Measurements from ENCODE around the gene RNU5B-1. TPM values are rescaled to one million over a fixed set of nuclear protein-coding genes. Genes with fewer than 3 reads are reported as not detected.

Gene RNU5B-1
- total and polyA plus RNA-seq, 7 donors = not detected

DNA sequence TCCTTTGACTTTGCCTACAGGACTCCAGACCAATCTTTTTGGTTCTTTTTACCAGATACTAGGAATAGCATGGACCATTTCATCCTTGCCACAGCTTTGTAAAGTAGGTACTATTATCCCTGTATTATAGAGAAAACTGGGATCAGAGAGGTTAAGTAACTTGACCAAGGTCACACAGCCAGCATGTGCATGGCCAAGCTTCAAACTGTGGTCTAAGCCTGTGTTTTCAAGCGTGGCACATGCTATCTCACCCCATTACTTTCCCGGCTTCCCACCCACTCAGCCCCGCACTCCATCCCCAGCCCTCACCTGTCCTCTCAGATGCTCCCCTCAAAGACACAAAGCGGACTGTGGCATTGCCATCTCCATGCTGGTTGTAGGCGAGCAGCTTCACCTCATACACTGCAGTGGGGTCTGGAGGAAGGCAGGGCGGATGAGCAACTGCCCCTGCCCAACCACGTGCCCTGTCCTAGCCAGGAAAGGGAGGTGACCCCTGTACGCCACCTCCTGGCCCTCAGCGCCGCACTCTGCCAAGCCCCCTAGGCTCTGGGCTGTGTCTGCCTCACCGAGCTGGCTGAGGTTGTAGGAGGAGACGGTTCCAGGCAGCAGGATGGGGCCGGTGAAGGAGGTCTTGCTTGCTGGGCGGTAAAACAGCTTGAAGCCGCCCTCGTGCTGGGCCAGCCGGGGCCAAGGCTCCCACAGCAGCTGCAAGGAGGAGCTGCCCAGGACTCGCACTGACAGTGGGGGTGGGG, 25.7 kb downstream of the RNU5B-1 start:
- no peaks in the 10 kb centered on the region for H3K9me3 ChIP-seq
- no peak overlapping the region for H3K4me3 ChIP-seq
- intact Hi-C loops (cut with DNase I) = no loop called here
- H3K36me3 ChIP-seq = no peaks in the 10 kb centered on the region
- no peak for TF ChIP-seq POLR2AphosphoS5 (IDR thresholded peaks at IDR 0.05)
- DNase-seq = no peak
- H3K4me1 ChIP-seq = no peaks in the 10 kb centered on the region
- WGBS, 2 donors = 89 to 90% methylated on average over 18 of the region's 18 CpGs
- no peaks in the 10 kb centered on the region for H3K27me3 ChIP-seq
- no peak overlapping the region for H3K27ac ChIP-seq

- H3K9me3 ChIP-seq = no peaks in the 10 kb centered on the region
- no peak for DNase-seq
Observed at GRCh38 chr15:65330934-65331645, 26.6 kb downstream of the RNU5B-1 start.

DNA sequence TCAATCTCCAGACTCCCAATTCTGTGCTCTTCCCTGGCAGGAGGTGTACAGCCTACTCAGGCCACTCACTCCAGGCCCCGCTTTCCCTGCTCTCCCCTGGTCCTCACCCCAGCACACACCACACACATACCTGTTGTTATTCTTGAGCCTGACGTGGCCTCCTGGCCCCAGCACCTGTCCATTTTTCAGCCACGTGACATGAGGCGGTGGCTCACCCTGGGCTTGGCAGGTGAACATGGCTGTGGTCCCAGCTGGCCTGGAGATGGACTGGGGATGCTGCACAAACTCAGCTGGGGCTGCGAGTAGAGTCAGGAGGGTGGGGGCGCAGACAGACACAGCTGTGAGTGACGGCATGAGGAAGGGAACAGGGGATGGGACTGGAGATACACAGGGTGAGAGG, 27.3 kb downstream of the RNU5B-1 start:
- H3K9me3 ChIP-seq = no peaks in the 10 kb centered on the region
- WGBS, 2 donors = 50 to 69% methylated on average over 7 of the region's 7 CpGs
- H3K4me1 ChIP-seq = no peaks in the 10 kb centered on the region
- H3K4me3 ChIP-seq = no peak overlapping the region
- H3K36me3 ChIP-seq = no peaks in the 10 kb centered on the region
- H3K27me3 ChIP-seq = no peaks in the 10 kb centered on the region
- DNase-seq = no peak
- intact Hi-C loops (cut with DNase I) = no loop called here
- TF ChIP-seq CTCF (IDR thresholded peaks at IDR 0.05) (no peak), EP300 (IDR thresholded peaks at IDR 0.05) (no peak), POLR2AphosphoS5 (IDR thresholded peaks at IDR 0.05) (no peak), POLR2A (IDR thresholded peaks at IDR 0.05) (no peak)
- H3K27ac ChIP-seq = no peak overlapping the region

More at GRCh38 chr15:65330934-65331645, 26.6 kb downstream of the RNU5B-1 start:
- Histone ChIP-seq H3K27ac (no peak overlapping the region), H3K4me3 (no peak overlapping the region), H3K4me1 (no peaks in the 10 kb centered on the region), H3K27me3 (no peaks in the 10 kb centered on the region), H3K36me3 (no peaks in the 10 kb centered on the region)
- intact Hi-C loops (cut with DNase I) = no loop called here
- no peak for TF ChIP-seq POLR2AphosphoS5 (IDR thresholded peaks at IDR 0.05)
- TF ChIP-seq POLR2A (IDR thresholded peaks at IDR 0.05) = no peak
- WGBS, 2 donors = 94 to 95% methylated on average over 22 of the region's 22 CpGs

GRCh38 chr15:65332391-65333147, 28.1 kb downstream of the RNU5B-1 start:
- Histone ChIP-seq H3K9me3 (no peaks in the 10 kb centered on the region), H3K4me3 (no peak overlapping the region), H3K36me3 (no peaks in the 10 kb centered on the region), H3K27ac (no peak overlapping the region), H3K27me3 (no peaks in the 10 kb centered on the region), H3K4me1 (no peaks in the 10 kb centered on the region)
- WGBS, 2 donors = 76 to 88% methylated on average over 31 of the region's 31 CpGs
- DNase-seq = no peak
- intact Hi-C loops (cut with DNase I) = no loop called here
- TF ChIP-seq POLR2A (IDR thresholded peaks at IDR 0.05) (no peak), POLR2AphosphoS5 (IDR thresholded peaks at IDR 0.05) (no peak), CTCF (IDR thresholded peaks at IDR 0.05) (no peak), EP300 (IDR thresholded peaks at IDR 0.05) (no peak)

DNA sequence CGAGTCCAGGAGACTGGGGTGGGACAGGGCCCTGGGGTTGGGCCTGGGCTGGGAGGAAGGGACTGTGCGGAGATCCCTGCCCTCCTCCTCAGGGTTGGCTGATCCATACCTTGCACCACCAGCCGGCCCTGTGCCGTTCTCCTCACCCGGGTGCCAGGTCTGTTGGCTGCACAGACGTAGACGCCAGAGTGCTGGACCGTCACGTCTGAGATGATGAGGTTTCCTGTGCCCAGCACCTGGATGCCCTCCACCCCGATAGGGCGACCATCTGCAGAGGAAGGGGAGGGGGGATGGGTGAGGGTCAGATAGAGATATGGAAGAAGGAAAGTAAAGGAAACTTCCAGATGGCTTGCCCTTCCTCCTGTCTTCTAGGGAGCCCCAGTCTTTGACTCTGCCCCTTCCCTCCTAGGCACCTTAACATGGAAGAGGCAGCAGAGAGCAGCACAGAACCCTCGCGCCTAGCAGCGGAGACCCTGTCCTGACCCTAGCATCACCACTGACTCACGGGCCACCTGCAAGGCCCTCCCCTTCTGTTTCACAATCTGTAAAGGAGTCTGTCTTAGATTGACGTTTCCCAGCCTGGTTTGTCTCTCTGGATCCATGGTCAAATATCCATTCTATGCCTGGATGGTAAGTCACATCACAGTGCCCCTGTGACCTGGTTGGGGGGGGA, 28.8 kb downstream of the RNU5B-1 start:
- Histone ChIP-seq H3K36me3 (no peaks in the 10 kb centered on the region), H3K27me3 (no peaks in the 10 kb centered on the region), H3K9me3 (no peaks in the 10 kb centered on the region), H3K4me1 (no peaks in the 10 kb centered on the region), H3K27ac (no peak overlapping the region), H3K4me3 (no peak overlapping the region)
- intact Hi-C loops (cut with DNase I) = no loop called here
- TF ChIP-seq POLR2AphosphoS5 (IDR thresholded peaks at IDR 0.05) (no peak), POLR2A (IDR thresholded peaks at IDR 0.05) (no peak), CTCF (IDR thresholded peaks at IDR 0.05) (no peak), EP300 (IDR thresholded peaks at IDR 0.05) (no peak)
- no peak for DNase-seq
- WGBS, 2 donors = 86% methylated on average over 16 of the region's 16 CpGs

All from sigmoid colon (tissue), 7 donors.